Fibroblast of skin of back (primary cell): ENCODE results near the gene MYBPH.

Experiments used
- DNase-seq: peaks from one replicate; pipeline ENCODE4 v3.0.0-alpha.2; 2013

The MYBPH gene

DNA sequence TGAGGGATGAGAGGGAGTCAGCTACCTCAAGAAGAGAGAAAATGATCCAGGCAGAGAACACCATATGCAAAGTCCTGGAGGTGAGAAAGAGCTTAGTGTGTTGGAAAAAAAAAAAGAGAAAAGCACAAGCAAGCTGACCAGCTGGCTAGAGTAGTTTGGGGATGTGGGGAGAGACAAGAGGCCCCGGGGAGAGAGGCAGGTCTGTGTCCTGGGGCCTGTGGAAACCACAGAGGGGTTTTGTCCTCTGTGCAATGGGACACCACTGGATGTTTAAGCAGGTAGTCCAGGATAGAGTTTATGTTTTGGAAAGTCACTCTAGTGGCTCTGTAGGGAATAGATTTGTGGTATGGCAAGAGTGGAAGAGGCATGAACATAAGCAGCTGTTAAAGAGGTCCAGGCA is 25.3 kb upstream of the MYBPH start:
- DNase-seq, result no peak

DNA sequence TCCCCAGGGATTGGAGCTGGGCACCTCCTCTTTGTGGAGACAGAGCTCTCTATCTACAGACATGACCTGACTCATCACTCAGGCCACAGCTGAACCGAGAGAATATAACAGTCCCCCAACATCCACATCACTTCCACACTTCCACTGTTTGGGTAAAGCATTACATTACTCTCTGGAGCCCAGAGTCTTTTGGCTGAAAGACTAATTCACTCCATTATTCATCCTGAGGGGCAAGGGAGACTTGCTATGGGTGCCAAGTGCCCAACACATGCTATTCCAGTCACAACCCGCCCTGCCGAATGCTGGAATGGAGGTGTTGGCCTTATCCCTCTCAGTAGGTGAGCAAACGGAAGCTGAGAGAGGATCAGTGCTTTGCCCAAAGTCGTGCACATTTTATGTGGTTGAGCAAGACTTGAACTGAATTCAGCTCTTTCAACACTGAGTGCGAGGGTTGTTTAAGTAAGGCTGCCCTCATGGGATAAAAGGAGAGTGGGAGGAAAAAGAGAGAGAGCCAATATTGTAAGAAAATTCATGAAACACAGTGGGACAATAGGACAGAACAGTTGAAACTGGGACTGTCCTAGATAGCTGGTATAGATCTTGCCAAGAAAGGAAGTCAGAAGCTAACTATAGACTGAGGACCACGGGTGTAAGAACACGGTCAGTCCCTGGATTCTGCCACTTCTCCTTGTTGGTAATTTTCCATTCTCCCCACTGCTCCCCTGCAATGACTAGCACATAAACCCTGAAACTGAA is 24.4 kb upstream of the MYBPH start:
- DNase-seq, result peak; percentile 17

DNA sequence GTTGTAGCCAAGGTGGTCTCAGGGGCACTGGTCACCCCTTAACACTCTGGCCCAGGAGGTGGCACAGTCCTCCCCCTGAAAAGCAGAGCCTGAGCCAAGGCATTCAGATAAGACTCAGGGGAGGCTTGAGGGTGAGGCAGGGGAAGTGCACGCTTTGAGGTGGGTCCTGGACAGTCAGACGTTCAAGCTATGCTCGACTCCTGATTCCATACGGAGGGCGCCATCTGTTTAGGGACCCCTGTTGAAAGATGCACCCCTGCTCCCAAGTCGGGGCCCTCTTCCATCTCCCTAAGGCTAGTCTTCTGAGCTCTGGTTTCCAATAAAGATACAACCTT is 23.8 kb upstream of the MYBPH start:
- no peak for DNase-seq

DNA sequence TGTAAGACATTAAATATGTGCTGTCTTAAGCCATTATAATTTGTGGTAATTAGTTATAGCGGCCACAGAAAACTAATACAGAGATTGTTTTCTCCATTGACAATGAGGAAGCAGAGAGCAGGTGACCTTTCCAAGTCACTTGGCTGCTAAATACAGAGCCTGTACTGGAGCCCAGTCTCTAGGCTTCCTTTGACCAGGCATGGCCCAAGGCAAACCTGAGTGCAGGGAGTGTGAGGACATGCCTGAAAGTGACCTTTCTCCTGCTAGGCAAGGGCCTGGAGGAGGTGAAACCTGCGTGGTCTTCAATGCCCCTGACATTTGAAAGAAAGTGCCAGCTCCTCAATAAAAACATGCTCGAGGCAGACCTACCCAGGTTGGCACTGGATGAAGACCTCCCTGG is 23.4 kb upstream of the MYBPH start:
- DNase-seq, result no peak

DNA sequence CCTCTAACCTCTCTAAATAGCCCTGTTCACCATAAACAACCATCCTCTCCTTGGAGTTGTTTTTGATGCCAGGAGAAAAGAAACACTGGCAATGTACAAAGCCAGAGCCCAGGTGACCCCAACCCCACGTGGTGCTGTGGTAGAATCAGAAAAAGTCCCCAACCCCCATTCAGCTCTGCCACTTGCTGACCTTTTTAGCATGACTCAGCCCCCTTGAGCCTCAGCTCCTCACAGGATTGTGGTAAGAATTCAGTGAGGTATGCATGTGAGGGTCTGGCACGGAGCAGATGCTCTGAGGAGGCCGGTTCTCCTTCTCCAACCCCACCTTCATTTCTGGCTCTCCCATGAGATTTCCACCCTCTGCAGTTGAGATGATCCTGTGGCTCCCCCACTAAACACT is 22.0 kb upstream of the MYBPH start:
- DNase-seq, result peak; percentile 70

DNA sequence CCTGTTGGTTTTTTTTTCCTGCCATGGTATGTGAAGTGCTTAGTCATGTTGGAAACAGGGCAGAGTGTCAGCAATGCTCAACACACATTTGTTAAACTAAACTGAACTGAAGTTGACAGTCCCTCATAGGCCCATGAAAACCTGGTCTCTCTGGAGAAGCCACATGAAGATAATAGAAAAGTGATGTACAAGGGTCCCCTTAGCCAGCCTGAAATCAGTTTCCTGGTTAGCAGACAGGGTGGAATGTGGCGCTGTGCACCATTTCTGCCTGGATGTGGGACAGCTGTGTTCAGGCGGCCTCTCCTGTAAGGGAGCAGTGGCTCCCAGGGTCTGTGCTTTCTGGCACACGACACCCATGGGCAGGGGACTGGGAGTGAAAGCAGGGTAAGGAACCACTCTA is 20.7 kb upstream of the MYBPH start:
- DNase-seq, result no peak

DNA sequence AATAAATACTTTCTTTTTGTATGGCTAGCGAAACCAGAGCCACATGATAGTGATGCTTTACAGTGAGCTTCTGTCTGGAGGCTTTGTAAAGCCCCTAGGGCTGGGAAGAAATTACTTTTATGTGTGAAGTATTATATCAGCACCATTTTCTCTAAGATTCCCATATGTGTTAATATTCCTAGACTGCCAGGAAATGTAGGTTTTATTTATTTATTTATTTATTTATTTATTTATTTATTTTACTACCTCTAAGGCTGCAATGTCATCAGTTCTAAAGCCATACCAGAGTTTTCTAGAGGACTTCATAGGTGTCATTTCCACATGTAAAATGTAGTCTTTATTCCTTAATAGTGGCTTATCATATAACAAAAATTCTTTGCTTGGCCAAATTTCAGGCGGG is 15.3 kb upstream of the MYBPH start:
- DNase-seq, result no peak

DNA sequence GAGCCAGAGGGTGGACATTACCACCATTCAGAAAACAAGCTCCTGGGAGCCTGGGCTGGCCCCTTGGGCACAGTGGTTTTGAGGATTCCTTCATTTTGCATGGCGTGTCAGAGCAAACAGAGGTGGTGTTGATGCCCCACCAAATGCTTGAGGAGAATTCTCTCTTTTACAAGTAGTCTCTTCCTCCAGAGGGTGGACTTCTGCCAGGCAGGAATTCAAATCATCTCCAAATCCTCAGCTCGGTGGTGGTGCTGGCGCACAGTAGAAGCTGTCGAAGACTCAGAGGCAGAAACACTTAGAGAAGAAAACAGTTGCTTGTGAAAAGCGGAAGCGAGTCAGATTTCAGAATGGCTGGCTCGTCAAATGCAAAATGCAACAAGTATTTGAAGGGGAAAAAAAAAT is 14.3 kb upstream of the MYBPH start:
- no peak for DNase-seq

DNA sequence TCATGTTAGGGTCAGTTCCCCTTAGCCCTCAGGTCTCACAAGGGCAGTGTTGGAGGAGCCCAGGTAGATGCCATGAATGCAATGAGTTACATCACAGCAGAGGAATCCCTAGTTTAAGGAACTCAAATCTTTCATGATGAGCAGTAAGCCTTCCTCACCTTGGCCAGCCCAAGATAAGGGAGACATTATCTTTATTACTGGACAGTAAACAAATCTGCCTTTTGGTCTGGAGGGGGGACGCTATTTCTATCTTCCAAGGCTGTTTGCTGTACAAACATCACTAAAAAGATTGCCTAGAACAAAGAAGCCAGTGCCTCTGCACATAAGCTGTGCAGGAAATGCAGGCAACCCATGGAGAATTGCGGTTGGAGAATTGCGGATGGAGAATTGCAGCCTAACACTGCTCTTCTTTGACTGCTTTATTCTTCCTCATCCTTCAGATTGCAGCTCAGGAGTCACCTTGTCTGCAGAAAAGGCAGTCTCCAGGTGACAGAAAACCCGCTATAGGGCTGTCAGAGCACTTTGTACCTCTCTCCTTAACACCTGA is 13.1 kb upstream of the MYBPH start:
- no peak for DNase-seq

DNA sequence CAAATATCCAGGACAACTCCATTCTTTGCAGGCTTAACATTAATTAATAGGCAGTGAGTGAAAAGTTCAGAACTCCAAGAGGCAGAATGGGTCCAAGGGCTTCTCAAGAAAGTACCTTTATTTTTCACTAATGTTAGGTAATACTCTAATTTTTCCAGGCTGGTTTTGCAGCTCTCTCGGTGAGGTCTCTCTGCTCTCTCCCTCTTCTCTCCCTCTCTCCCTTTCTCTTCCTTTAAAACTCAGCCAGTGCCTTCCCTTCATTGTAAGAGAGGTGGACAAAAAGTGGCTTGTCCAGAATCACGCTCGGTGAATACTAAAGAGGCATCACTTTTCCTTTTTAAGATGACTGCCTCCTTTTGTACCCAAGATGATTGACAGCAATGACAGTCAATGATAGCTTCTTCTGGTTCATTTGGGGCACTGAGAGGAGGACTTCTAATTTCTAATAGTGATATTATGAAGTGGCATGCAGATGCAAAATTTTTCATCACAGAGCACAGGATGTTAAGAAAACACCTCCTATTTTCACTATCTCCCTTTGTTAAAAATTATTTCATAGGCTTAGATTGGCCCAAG is 12.2 kb upstream of the MYBPH start:
- DNase-seq, result no peak

DNA sequence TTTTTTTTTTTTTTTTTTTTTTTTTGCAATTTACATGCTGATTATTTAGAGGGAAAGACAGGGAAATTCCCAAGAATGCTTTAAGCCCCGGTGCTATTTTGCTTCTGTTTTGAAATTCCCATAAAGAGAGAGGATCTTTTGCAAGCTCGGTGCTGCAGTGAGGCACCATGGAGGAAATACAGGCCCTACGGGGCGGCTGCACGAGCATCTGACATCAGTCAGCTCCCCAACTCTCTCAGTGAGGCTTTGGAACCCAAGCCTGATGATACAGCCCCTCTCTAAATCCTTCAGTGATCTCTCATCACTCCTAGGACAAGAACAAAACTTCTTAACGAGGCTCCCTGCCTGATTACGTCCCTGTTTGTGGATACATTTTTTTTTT is 11.7 kb upstream of the MYBPH start:
- DNase-seq, result no peak

DNA sequence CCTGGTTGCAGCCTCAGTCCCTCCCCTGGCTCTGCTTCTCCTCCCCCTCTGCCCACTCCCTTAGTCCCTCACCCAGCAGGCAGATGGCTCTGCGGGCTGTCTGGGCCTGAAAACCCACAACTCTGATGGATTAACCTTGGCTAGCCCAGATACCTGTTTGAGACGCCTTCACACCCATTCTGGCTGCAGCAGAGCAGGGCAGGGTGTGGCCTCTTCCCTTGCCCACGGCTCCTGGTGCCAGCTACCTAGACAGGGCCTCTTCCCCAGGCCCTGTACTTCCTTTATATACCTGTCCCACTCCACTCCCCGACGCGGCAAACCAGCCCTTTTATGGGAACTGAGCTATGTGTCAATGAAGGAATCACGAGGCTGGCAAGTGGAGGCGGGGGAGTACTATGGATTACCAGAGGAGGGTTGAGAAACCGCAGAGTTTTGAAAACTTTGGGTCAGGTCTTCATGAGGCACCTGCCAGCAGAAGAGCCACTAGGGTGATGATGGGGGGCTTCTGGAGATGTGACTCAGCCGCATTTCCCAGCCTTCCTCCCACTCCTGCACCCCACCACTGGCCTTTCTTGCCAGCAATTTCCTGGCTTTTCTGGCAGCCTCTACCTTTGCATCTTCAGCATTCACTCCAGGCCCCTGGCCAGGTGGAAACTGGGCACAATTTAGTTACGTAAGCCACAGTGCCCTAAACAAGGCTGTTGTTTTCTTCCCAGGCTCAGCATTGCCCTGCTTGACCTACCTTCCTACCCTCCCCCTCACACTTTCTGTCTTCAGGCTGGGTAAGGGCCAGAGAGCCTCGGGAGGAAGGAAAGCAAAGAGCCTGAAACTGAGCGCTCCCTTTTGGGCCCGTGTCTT is 11.0 kb upstream of the MYBPH start, which contains the start of gene CHI3L1:
TSS of gene CHI3L1 (minus strand) at position 259 of the 858 bp plus-strand sequence. CDS start at position 178, 81 bp downstream.
- no peak for DNase-seq

DNA sequence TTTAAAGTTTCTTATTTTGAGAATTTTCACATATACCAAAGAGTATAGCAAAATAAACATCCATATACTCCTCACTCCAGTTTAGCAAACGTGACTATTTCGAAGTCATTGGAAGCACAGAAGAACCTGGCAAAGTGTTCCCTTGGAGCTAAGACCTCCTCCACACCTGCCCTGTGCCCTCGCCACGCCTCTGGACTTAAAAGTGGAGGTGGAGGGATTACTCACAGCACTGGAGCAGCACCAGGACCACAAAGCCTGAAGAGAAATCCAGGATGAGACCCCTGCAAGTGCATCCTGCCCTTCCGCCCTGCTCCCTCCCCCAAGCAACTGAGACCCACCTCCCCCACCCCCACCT is 10.4 kb upstream of the MYBPH start:
- DNase-seq, result no peak

DNA sequence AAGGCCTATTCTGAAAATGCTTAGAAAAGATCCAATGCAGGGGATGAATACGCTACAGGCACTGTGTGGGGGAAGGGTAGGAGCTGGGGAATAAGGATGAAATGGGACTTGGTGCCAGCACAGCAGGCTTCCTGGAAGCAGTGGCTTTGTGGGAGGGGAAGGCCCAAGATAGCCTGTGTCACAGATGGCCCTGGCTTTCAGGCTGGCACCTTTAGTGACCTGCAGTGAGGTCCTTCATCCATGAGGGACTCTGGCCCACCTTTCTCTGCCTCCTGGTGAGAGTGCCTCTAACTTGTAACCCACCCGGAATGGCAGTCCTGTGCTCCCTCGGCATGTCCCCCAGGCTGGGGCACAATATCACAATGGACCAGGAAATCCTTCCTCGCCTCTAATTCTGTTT is 10.0 kb upstream of the MYBPH start:
- DNase-seq, result no peak

DNA sequence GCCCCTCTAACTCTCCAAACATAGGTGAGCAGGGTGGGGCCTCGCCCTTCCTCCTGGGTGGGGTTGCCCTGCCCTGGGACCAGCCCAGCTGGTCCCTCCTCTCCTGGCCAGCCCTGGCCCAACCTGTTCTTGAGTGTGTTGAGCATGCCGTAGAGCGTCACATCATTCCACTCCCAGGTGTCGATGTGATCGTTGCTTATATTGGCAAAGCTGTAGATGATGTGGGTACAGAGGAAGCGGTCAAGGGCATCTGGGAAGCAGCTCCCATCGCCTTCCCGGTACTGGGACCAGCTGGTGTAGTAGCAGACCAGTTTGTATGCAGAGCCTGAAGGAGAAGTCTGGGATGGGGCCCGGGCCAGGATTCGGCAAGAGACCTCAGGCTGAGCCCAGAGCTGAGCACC is 9.4 kb upstream of the MYBPH start:
- no peak for DNase-seq

DNA sequence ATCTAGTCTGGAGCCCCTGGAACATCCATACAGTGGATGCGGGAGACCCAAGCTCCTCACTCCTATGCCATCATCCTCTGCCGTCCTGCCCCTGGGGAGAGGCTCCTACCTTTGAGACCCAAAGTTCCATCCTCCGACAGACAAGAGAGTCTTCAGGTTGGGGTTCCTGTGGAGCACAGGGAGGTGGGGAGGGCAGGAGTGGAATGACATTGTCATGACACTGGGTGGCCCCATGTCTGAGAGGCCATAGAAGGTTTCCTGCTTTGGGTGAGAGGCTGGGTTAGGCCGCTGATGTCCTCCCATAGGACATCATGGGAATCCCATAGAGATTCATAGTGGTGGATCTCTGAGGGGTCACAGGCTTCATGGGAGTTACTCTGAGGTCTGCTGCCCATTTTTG is 8.8 kb upstream of the MYBPH start:
- DNase-seq, result no peak

DNA sequence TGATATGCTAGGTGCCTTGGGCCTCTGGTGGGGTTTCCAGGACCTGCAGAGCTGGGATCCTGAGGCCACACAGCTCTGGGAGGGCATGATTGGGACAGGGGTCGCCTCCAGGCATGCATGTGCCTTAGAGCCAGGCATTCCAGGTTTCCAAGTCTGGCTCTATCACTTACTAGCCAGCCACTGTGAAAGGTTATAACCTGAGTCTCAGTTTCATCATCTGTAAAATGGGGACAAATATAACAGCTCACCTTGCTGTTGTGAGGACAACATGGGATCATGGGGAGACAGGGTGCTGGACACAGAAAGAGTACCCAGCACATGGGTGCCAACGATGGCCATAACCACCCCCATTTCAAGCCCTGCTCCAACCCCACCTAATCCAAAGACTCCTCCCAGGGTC is 8.2 kb upstream of the MYBPH start:
- DNase-seq, result no peak

DNA sequence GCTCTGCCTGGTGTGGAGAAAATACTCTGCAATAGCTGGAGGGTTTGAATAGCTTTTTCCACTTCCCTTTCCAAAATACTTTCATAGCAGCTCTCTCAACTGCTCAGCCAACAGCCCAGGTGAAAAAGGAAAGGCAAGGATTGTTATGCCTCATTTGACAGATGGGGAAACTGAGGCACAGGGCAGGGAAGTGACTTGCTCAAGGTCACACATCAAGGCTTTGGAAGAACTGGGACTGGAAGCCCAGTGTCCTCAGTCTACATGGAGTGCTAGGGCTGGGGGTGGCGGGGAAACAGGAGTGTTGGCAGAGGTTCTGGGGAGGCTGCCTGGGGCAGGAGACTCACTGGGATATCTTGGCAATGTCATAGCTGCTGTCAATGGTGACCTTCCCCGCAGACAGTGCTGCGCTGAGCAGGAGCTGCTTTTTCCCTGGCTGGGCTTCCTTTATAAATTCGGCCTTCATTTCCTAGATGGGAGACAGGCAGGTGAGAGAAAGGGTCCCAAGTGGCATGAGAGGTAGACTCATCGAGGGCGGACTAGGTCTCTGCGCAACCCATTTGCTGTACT is 6.8 kb upstream of the MYBPH start:
- no peak for DNase-seq

DNA sequence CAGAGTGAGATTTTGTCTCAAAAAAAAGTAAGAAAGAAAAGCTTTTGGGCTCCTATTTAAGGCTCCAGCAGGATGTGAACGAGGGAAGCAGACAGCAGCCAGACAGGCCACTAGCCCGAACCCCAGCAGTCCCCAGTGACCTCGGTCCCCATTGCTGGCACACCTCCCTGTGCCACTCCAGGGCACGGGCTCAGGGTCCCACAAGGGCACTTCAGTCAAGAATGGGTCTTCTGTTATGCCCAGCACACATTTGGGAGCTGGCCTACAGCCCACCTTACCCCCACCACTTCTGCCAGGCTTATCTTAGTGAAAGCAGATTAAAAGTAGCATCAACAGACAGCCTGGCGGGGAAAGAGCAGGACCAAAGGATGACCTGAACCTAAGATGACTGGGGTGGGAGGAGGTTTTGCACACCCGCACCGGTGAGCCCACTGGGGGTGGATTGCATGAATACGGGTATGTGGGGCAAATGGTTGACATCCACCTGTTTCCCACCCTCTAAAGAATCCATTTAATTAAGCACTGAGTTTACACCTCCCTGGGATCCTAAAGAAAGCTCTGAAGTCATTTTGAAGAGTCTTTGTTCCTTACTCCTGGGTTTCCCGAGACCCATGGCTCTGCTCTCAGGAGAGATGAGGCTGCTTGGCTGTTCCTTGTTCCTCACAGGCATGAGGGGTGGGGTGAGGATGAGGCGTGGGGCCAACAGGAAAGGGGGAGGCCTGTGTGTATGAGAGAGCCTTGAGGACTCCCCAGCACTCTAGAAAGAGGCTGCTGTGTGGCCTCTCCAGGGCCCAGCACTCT is 6.2 kb upstream of the MYBPH start:
- no peak for DNase-seq

DNA sequence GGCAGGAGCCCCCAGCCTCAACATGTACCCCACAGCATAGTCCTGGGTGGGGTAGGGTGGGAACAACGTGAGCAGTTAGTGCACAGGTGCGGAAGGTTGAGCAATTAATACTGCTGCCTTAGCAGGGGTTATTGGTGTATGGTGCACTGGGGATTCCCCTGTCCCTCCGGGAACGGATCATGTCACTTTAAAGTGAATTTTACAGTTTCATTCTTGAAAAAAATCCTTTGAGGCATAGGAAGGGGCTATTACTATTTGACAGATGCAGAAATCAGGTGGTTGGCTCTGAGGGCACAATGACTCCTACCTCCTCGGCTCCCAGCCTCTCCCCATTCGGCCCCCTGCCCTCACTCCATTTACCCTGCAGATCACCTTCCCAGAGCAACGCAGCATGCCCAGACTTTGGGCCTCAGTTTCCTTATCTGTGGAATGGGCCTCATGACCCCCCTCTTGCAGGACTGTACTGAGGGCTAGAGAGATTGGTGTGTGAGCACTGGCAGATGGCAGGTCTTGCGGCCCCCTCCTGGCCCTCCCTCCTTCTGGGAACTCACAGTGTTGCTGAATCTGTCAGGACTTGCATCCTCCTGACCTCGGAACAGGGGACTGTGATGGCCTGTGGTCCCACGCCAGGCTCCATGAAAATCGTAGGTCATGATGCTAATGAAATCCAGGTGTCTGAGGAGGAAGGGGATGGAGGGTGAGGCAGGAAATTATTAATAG is 5.1 kb upstream of the MYBPH start:
- no peak for DNase-seq

DNA sequence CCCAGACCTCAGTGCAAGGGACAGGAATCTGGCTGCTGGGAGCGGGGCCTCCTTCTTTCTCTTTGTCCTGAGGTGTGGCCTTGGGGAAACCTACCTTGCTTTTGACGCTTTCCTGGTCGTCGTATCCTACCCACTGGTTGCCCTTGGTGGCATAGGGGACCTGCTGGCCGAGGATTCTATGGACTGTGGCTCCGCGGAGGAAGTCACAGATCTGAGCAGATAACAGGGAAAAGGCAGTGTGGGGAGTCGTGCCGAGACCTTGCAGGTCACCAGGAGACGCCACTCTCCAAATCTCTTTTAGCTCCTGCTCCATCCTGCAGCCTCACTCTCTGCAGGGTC is 4.0 kb upstream of the MYBPH start:
- no peak for DNase-seq
